Lower leg skin (tissue), 3 donors: ENCODE measurements around the gene CABP7.

ENCODE experiments used
- CTCF ChIP-seq, 3 donors: fragments of 450-650 bp; IDR thresholded peaks; one replicate each; pipeline ENCODE4 v1.5.1; 2016; ENCODE audit warnings: antibody characterized with exemption in 3 of 3, mild to moderate bottlenecking in 3 of 3, moderate library complexity in 2 of 3
- POLR2A ChIP-seq, 2 donors: fragments of 450-650 bp; IDR thresholded peaks; one replicate each; pipeline ENCODE4 v1.6.1; 2016 to 2017; ENCODE audit warnings: antibody characterized with exemption in 2 of 2, mild to moderate bottlenecking in 1 of 2, moderate library complexity in 1 of 2

- TF ChIP-seq CTCF (IDR thresholded peaks at IDR 0.05) (no peak), POLR2A (IDR thresholded peaks at IDR 0.05) (no peak)
These were observed 18.5 kb downstream of the CABP7 start for GRCh38 chr22:29738118-29738815.
